Fibroblast of lung (primary cell): Measurements from ENCODE around the gene ZNF70.

Experiments
- EZH2 ChIP-seq: IDR thresholded peaks from 2 replicates; pipeline ENCODE4 v1.5.1; 2012; ENCODE audit warnings: low read length, control low read depth, mild to moderate bottlenecking; ENCODE audit errors: missing control alignments
- TF ChIP-seq, protein P1 (sequence below), 2 donors: IDR thresholded peaks in 1 of 2; conservative IDR thresholded peaks in 1 of 2; 1 replicate in 1 of 2; 2 replicates in 1 of 2; pipeline ENCODE4 v1.5.1; 2011 to 2012; ENCODE audit warnings: low read length in 2 of 2, control low read depth in 1 of 2, inconsistent platforms in 1 of 2, low read depth in 1 of 2, mild to moderate bottlenecking in 1 of 2

DNA sequence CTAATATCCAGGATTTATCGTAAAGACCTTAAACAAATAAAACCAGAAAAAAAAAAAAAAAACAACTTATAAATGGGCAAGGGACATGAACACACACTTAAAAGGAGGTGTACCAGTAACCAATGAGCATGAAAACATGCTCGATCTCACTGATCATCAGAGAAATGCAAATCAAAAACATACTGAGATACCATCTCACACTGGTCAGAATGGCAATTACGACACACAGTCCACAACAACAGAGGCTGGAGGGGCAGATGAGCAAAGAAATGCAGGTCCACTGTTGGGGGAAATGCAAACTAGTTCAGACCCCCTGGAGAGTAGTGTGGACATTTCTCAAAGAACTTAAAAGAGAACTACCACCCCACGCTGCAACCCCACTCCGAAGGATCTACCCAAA lies 46.9 kb downstream of the ZNF70 start:
- TF ChIP-seq, protein P1, sequence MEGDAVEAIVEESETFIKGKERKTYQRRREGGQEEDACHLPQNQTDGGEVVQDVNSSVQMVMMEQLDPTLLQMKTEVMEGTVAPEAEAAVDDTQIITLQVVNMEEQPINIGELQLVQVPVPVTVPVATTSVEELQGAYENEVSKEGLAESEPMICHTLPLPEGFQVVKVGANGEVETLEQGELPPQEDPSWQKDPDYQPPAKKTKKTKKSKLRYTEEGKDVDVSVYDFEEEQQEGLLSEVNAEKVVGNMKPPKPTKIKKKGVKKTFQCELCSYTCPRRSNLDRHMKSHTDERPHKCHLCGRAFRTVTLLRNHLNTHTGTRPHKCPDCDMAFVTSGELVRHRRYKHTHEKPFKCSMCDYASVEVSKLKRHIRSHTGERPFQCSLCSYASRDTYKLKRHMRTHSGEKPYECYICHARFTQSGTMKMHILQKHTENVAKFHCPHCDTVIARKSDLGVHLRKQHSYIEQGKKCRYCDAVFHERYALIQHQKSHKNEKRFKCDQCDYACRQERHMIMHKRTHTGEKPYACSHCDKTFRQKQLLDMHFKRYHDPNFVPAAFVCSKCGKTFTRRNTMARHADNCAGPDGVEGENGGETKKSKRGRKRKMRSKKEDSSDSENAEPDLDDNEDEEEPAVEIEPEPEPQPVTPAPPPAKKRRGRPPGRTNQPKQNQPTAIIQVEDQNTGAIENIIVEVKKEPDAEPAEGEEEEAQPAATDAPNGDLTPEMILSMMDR (conservative IDR thresholded peaks at IDR 0.05 in 1 of 2, IDR thresholded peaks at IDR 0.05 in 1 of 2; ENCODE audit: low read depth in 1 of 2, low read length in 2 of 2), result no peak
- no peak for TF ChIP-seq EZH2
